GM19397 (cell line): ENCODE results near the gene LUZP2.

ENCODE experiments used
- ATAC-seq: cut with Tn5 transposase; IDR thresholded peaks from one replicate; pipeline ENCODE4 v1.9.1; 2021; ENCODE audit warnings: mild to moderate bottlenecking, moderate library complexity; ENCODE audit not compliant: unreplicated experiment

Gene LUZP2

GRCh38 chr11:24805671-24806070 is 308.8 kb downstream of the LUZP2 start:
- ATAC-seq: no peak

- no peak for ATAC-seq
These were observed 311.3 kb downstream of the LUZP2 start for GRCh38 chr11:24808173-24808572.

GRCh38 chr11:24819006-24819405 is 322.2 kb downstream of the LUZP2 start:
- no peak for ATAC-seq

- no peak for ATAC-seq
These were observed 323.1 kb downstream of the LUZP2 start for GRCh38 chr11:24819863-24820434.

GRCh38 chr11:24820541-24820940 is 323.7 kb downstream of the LUZP2 start:
- ATAC-seq: no peak

- ATAC-seq: no peak
These were observed 332.2 kb downstream of the LUZP2 start for GRCh38 chr11:24828938-24829605.

- no peak for ATAC-seq
These were observed 336.7 kb downstream of the LUZP2 start for GRCh38 chr11:24833573-24833972.

GRCh38 chr11:24837112-24837511 is 340.3 kb downstream of the LUZP2 start:
- no peak for ATAC-seq

- no peak for ATAC-seq
These were observed 345.5 kb downstream of the LUZP2 start for GRCh38 chr11:24842308-24842707.

GRCh38 chr11:24844406-24844805 is 347.6 kb downstream of the LUZP2 start:
- ATAC-seq: no peak

GRCh38 chr11:24848857-24849256 is 352.0 kb downstream of the LUZP2 start:
- no peak for ATAC-seq

GRCh38 chr11:24855951-24856350 is 359.1 kb downstream of the LUZP2 start:
- no peak for ATAC-seq

GRCh38 chr11:24859801-24860300 is 363.0 kb downstream of the LUZP2 start:
- no peak for ATAC-seq

- no peak for ATAC-seq
These were observed 364.6 kb downstream of the LUZP2 start for GRCh38 chr11:24861440-24861839.

GRCh38 chr11:24866743-24867142 is 369.9 kb downstream of the LUZP2 start:
- no peak for ATAC-seq

GRCh38 chr11:24870048-24870447 is 373.2 kb downstream of the LUZP2 start:
- no peak for ATAC-seq

GRCh38 chr11:24872186-24872585 is 375.3 kb downstream of the LUZP2 start:
- ATAC-seq: no peak

GRCh38 chr11:24872651-24873311 is 375.9 kb downstream of the LUZP2 start:
- ATAC-seq: no peak

- ATAC-seq: no peak
These were observed 384.1 kb downstream of the LUZP2 start for GRCh38 chr11:24880962-24881361.

GRCh38 chr11:24885580-24886173 is 388.8 kb downstream of the LUZP2 start:
- no peak for ATAC-seq

GRCh38 chr11:24886880-24887619 is 390.2 kb downstream of the LUZP2 start:
- ATAC-seq: no peak
